ENCODE measurements around the gene RPS16.

RPS16 gene

GRCh38 chr19:39438270-39438934 is 2.7 kb upstream of the RPS16 start:
- POLR2A ChIA-PET = no interaction called here
- CTCF ChIA-PET = interaction anchor here (1.0 to 3.9 kb wide), 7 partner anchors 8 to 104 kb away, joined by 3 to 38 read pairs (median 3); partner anchors contain the start of gene EID2B

DNA sequence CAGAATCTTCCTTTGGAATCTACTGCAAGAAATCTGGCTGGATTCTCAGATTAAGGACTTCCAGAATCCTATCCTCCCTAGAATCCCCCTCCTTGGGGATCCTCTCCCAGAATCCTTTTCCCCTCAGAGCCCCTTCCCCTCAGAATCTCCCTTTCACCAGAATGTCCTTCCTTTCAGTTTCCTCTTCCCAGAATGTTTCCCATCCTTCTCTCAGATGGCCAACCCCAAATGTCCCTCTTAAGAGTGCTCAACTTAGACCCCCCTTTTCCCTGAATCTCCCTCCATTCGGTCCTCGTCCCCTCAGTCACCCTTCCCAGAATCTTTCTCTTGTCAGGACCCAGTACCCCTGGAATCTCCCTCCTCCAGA is 584 bp upstream of the RPS16 start:
- no peak for DNase-seq (ENCODE audit: extremely low spot score)
- POLR2A ChIA-PET = interaction anchor here (0.5 to 1.7 kb wide), 15 partner anchors 8 to 385 kb away, joined by 3 to 16 read pairs (median 5); partner anchors contain the start of genes MED29, PAF1, PLEKHG2 and SUPT5H
- TF ChIP-seq, protein P1, sequence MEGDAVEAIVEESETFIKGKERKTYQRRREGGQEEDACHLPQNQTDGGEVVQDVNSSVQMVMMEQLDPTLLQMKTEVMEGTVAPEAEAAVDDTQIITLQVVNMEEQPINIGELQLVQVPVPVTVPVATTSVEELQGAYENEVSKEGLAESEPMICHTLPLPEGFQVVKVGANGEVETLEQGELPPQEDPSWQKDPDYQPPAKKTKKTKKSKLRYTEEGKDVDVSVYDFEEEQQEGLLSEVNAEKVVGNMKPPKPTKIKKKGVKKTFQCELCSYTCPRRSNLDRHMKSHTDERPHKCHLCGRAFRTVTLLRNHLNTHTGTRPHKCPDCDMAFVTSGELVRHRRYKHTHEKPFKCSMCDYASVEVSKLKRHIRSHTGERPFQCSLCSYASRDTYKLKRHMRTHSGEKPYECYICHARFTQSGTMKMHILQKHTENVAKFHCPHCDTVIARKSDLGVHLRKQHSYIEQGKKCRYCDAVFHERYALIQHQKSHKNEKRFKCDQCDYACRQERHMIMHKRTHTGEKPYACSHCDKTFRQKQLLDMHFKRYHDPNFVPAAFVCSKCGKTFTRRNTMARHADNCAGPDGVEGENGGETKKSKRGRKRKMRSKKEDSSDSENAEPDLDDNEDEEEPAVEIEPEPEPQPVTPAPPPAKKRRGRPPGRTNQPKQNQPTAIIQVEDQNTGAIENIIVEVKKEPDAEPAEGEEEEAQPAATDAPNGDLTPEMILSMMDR (IDR thresholded peaks at IDR 0.05; ENCODE audit: control extremely low read depth, extremely low read depth, low read depth, missing control alignments) = no peak
- CTCF ChIA-PET = interaction anchor here (0.8 to 1.7 kb wide), 9 partner anchors 22 to 115 kb away, joined by 3 to 6 read pairs (median 4); partner anchors contain the start of genes EID2B, MED29 and PAF1

More at GRCh38 chr19:39438270-39438934, 2.7 kb upstream of the RPS16 start:
- TF ChIP-seq, protein P1 (IDR thresholded peaks at IDR 0.05; ENCODE audit: control extremely low read depth, extremely low read depth, low read depth, missing control alignments) = no peak
- no peak for DNase-seq (ENCODE audit: extremely low spot score)

GRCh38 chr19:39434123-39435076 is 1.3 kb downstream of the RPS16 start:
- TF ChIP-seq, protein P1 (IDR thresholded peaks at IDR 0.05; ENCODE audit: control extremely low read depth, extremely low read depth, low read depth, missing control alignments) = no peak
- no peak for DNase-seq (ENCODE audit: extremely low spot score)
- ChIA-PET CTCF (interaction anchor here (1.0 to 1.8 kb wide), 5 partner anchors 18 to 98 kb away, joined by 3 to 6 read pairs (median 5); partner anchors contain the start of genes EID2B and PLEKHG2), POLR2A (interaction anchor here (0.6 to 1.8 kb wide), 7 partner anchors 7 to 27 kb away, joined by 3 to 16 read pairs (median 7); partner anchors contain the start of gene SUPT5H)

GRCh38 chr19:39433480-39434079 is 2.2 kb downstream of the RPS16 start:
- ChIA-PET CTCF (interaction anchor here (1.0 to 1.8 kb wide), 5 partner anchors 10 to 37 kb away, joined by 3 to 6 read pairs (median 4); partner anchors contain the start of gene PLEKHG2), POLR2A (interaction anchor here (0.7 to 1.8 kb wide), 4 partner anchors 11 to 545 kb away, joined by 4 to 7 read pairs (median 6); partner anchors contain the start of gene SUPT5H)
- TF ChIP-seq, protein P1 (IDR thresholded peaks at IDR 0.05; ENCODE audit: control extremely low read depth, extremely low read depth, low read depth, missing control alignments) = no peak
- DNase-seq (ENCODE audit: extremely low spot score) = no peak

GRCh38 chr19:39432677-39433025 is 3.1 kb downstream of the RPS16 start:
- no peak for DNase-seq (ENCODE audit: extremely low spot score)
- POLR2A ChIA-PET = interaction anchor here (0.7 to 1.8 kb wide), 7 partner anchors 8 to 546 kb away, joined by 3 to 7 read pairs (median 4); partner anchors contain the start of gene SAMD4B
- CTCF ChIA-PET = interaction anchor here (1.3 to 1.6 kb wide), 2 partner anchors 19 to 34 kb away, joined by 4 read pairs; no protein-coding TSS in a partner anchor
- TF ChIP-seq, protein P1 (IDR thresholded peaks at IDR 0.05; ENCODE audit: control extremely low read depth, extremely low read depth, low read depth, missing control alignments) = no peak
